CD4-positive, alpha-beta T cell treated with Interleukin-15 for 1 hour (primary cell): ENCODE measurements around the gene IFITM2.

ENCODE experiments used
- DNase-seq: peaks from one replicate; pipeline ENCODE4 v3.0.0-alpha.2; 2020

Gene IFITM2

DNA sequence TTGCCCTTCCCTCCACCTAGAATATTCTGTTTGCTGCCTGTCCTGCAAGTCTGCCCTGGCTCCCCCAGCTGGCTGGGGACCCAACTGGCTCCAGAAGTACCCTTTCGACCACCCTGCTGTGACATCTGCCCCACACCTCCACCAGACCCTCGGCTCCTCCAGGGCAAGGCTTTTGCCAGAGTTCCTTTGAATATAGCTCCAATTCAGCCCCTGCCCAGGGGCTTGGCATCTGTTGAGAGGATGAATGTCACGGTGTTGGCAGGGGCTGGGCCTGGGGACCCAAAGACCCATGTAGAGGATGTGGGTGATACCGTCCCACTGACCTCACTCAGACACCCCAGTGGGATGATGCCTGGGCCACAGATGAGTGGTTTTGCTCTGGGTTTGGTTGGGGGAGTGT lies 25.4 kb upstream of the IFITM2 start:
- peak; percentile 12 for DNase-seq

DNA sequence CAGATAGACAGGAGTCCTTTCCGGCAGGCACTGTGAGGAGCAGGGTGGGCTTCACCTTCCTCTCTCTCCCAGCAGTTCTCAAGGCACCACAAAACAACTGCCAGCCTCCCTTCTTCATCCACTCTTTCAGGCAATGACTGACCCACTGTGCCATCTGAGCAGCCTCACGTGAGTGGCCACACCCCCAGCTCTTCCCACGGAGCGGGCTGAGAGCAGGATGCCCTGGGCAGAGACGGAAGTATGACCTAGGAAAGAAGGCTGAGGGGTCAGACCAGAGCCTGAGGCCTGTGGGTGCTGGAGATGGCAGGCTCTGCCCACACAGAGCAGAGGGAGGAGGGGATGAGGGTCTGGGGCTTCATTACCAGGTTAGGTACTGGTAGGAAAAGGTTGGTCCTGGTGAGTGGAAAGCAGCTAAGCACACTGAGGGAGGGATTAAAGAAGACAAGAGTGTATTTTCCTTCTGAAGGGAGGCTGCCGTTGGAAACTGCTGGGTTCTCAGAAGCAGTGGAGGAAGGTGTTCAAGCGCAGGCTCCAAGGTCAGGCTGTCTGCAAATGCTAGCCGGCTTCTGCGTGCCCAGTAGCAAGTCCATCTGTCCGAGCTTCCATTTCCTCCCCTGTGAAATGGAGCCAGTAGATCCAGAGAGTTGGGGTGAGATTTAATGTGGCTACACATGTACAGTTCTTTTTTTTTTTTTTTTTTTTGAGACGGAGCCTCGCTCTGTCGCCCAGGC lies 24.8 kb upstream of the IFITM2 start:
- peak; percentile 16 for DNase-seq

GRCh38 chr11:283405-284104 lies 24.1 kb upstream of the IFITM2 start:
- no peak for DNase-seq

GRCh38 chr11:284105-285020 lies 23.3 kb upstream of the IFITM2 start:
- DNase-seq, result peak; percentile 16

DNA sequence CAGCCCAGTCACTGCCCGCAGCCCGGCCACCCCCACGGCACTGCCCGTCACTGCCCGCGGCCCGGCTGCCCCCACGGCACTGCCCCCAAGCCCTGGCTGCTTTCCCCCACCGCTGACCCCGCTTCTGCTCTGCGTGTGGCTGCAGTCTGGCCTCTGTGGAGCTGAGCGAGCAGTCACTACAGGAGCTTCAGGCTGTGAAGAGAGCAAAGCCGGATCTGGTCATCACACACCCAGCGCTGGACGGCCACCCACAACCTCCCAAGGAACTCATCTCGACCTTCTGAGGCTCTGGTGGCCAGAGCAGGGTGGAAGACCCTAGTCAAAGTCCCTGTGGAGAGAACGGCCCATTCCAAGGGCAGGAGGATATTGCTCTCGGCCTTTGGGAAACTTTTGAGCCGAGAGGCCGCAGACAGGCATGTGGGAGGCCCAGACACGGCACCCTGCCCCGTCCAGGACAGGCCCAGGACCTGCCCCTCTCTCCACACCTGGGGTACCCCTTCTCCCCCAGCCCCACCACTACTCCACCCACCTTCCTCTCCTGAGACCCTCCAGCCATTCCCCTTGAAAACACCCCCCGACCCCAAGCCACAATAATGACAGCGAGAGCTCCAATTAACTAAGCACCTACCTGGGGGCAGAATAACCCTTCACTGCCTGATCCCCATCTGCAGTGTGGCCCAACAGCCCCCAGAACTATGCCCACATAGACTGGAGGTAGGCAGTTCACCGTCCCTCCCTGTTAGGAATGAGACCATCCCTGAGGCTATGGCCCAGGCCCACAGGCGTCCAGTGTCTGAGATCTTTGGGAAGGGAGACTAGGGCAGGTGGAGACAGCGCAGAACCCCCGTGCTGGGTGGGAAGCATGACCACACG lies 22.4 kb upstream of the IFITM2 start:
- no peak for DNase-seq

- peak; percentile 13 for DNase-seq
Observed at GRCh38 chr11:285894-286220, 21.8 kb upstream of the IFITM2 start.

GRCh38 chr11:286977-287820 lies 20.4 kb upstream of the IFITM2 start:
- peak; percentile 81 for DNase-seq

DNA sequence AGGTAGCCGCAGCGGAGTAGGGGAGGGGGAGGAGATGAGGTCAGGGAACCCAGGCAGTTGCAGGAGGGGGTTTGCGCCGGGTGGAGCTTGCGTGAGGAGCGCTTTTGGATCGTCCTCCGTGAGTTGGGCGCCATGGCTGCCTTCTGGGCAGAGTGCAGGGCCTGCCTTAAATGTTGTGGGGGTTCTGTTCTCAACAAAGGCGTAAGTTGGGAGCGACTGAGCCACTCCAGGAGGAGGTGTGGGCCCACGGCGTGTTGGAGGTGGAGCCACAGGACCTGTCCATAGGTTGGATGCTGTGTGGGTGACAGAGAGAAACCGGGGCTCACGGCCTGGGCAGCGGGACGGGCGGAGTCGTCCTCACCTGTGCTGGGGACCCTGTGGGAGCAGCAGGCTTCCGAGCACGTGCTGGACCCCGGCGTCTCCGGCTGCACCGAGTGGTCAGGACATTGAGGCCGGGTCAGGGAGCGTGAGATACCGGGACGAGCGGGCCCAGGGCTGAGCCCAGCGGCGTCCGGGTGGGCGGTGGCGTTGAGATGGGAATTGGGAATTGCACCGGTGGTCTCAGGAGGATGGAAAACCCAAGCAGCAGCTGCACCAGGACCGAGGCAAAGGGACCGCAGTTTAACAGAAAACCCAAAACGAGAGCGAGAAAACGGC lies 19.7 kb upstream of the IFITM2 start:
- DNase-seq, result no peak

GRCh38 chr11:288478-289397 lies 18.9 kb upstream of the IFITM2 start, which contains the start of gene PGGHG:
PGGHG (plus strand) TSS chr11:289126; CDS start chr11:289817, 691 bp downstream.
- peak; percentile 53 for DNase-seq

DNA sequence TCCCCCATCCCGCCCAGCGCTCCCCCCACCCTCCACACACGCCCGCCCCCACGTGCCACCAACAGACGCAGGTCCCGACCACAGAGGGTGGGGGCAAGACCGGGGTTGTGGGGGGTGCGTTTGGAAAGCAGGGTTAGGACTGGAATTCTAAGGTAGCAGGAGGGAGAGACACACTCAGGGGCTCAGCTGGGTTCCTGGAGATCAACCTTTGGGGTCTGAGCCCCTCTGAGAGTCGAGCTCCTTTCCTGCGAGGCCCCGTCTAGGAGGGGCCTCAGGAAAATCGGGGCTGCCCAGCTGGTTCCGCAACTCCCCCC lies 18.3 kb upstream of the IFITM2 start:
- DNase-seq, result peak; percentile 41

DNA sequence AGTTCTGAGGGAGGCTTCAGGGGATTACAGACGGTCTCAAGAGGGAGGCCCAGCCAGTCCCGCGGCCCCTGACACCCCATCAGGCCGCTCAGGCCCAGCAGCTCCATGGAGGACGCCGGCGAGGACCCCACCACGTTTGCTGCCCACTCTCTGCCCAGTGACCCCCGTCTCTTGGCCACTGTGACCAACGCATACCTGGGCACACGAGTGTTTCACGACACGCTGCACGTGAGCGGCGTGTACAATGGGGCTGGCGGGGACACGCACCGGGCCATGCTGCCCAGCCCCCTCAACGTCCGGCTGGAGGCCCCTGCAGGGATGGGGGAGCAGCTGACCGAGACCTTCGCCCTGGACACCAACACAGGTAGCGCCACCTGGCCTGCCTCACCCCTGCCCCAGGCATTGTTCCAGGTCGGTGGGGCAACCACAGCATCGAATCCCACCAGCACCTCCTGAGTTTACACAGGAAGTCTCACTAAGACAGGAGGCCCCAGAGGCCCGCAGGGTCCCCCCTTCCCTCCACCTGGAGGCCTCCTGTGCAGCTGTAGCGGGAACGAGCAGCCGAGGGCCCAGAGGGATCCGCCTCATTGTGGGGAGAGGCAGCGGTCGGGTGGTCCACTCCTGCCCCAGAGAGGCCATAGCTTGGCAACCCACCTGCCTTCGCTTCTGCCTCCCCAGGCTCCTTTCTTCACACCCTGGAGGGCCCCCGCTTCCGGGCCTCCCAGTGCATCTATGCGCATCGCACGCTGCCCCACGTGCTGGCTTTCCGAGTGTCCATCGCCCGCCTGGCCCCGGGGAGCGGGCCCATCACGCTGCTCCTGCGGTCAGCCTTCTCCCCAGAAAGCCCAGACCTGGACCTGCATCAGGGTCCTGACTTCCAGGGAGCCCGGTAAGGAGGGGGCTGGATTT lies 17.6 kb upstream of the IFITM2 start:
- peak; percentile 16 for DNase-seq

GRCh38 chr11:290621-291231 lies 16.9 kb upstream of the IFITM2 start:
- DNase-seq, result no peak

GRCh38 chr11:291281-292210 lies 16.1 kb upstream of the IFITM2 start:
- DNase-seq, result no peak

GRCh38 chr11:292211-293121 lies 15.2 kb upstream of the IFITM2 start:
- no peak for DNase-seq

DNA sequence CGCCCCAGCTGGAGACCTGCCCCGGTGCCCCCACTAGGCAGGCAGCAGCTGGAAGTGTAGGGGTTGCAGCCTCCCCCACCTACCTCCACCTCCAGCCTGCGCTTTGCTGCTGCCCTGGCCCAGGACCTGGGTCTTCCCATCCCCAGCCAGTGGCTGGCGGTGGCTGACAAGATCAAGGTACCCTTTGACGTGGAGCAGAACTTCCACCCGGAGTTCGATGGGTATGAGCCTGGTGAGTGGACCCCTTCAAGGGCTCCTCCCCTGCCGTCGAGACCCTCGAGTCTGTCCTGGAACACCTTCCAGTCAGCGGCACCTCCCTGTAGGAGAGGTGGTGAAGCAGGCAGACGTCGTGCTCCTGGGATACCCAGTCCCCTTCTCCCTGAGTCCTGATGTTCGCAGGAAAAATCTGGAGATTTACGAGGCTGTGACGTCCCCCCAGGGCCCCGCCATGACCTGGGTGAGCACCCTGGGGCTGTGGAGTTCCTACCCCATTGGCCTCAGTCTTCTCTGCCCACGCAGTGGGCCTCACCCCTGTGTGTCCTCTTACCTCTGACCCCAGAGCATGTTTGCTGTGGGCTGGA lies 14.3 kb upstream of the IFITM2 start:
- no peak for DNase-seq
